Loucy (cell line): Measurements from ENCODE around the gene SH3RF2.

ENCODE experiments used
- H2AFZ ChIP-seq: fragments of 200-600 bp; sonication (generic); 2 replicates; pipeline ENCODE4 v1.6.0; 2016; ENCODE audit warnings: antibody characterized with exemption, mild to moderate bottlenecking, low read length, moderate library complexity
- H3F3A ChIP-seq: fragments of 200-600 bp; 2 replicates; pipeline ENCODE4 v1.6.0; 2016; ENCODE audit warnings: antibody characterized with exemption, low read depth, mild to moderate bottlenecking
- H3K27me3 ChIP-seq: fragments of 200-600 bp; sonication (generic); 2 replicates; pipeline ENCODE4 v1.6.1; 2014; ENCODE audit warnings: low read length, mild to moderate bottlenecking; ENCODE audit not compliant: insufficient read depth, poor library complexity, severe bottlenecking
- H3K36me3 ChIP-seq: fragments of 200-600 bp; sonication (generic); 2 replicates; pipeline ENCODE4 v1.6.1; 2016; ENCODE audit warnings: low read length; ENCODE audit not compliant: insufficient read depth
- H3K4me1 ChIP-seq: fragments of 200-600 bp; sonication (generic); 2 replicates; pipeline ENCODE4 v1.5.1; 2014; ENCODE audit warnings: low read length, mild to moderate bottlenecking; ENCODE audit not compliant: insufficient read depth, poor library complexity, severe bottlenecking
- H3K4me2 ChIP-seq: fragments of 200-600 bp; sonication (generic); 2 replicates; pipeline ENCODE4 v1.6.0; 2014; ENCODE audit warnings: antibody characterized with exemption, low read length, low read depth, mild to moderate bottlenecking; ENCODE audit not compliant: poor library complexity, severe bottlenecking
- H3K4me3 ChIP-seq: fragments of 200-600 bp; sonication (generic); 2 replicates; pipeline ENCODE4 v1.5.1; 2014; ENCODE audit warnings: low read length, mild to moderate bottlenecking, mixed read lengths; ENCODE audit not compliant: poor library complexity, severe bottlenecking
- H3K79me2 ChIP-seq: fragments of 200-600 bp; sonication (generic); 2 replicates; pipeline ENCODE4 v1.6.1; 2014; ENCODE audit warnings: low read length; ENCODE audit not compliant: insufficient read depth
- H3K9ac ChIP-seq: fragments of 200-600 bp; sonication (generic); 2 replicates; pipeline ENCODE4 v1.6.0; 2014; ENCODE audit warnings: mild to moderate bottlenecking, low read depth, low read length, moderate library complexity; ENCODE audit not compliant: poor library complexity, severe bottlenecking
- H3K9me2 ChIP-seq: fragments of 200-600 bp; sonication (generic); replicated peaks from 2 replicates; pipeline ENCODE4 v1.6.1; 2016; ENCODE audit warnings: low read depth, low read length, mixed read lengths
- H3K9me3 ChIP-seq: fragments of 200-600 bp; sonication (generic); 2 replicates; pipeline ENCODE4 v1.6.1; 2014; ENCODE audit warnings: mild to moderate bottlenecking, antibody characterized with exemption, low read length, low read depth; ENCODE audit not compliant: insufficient read depth
- H4K20me1 ChIP-seq: fragments of 200-600 bp; sonication (generic); 2 replicates; pipeline ENCODE4 v1.6.0; 2014; ENCODE audit warnings: antibody characterized with exemption, low read length, mild to moderate bottlenecking; ENCODE audit not compliant: insufficient read depth, poor library complexity, severe bottlenecking
- EZH2phosphoT487 ChIP-seq: fragments of 200-600 bp; IDR thresholded peaks from 2 replicates; pipeline ENCODE4 v1.6.1; 2018; ENCODE audit warnings: antibody characterized with exemption, mild to moderate bottlenecking, moderate library complexity, borderline replicate concordance
- TF ChIP-seq, protein P1 (sequence below): fragments of 200-600 bp; sonication (generic); conservative IDR thresholded peaks from 2 replicates; pipeline ENCODE4 v1.5.1; 2014; ENCODE audit warnings: mild to moderate bottlenecking, antibody characterized with exemption, low read length

Gene SH3RF2

DNA sequence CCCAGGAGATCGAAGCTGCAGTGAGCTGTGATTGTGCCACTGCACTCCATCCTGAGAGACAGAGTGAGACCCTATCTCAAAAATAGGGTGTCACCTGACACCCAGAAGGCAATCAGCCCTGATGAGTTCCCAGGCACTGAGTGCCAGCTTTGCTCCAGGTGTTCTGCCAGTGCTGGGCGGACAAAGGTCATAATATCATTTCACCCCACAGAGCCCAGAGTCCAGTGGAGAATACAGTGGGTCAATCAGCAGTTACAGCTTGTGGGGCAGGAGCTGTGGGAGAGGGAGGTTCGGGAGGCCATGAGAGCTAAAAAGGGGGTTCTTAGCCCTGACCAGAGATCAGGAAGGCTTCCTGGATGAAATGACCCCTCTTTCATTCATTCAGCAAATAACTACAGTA is 24.4 kb upstream of the SH3RF2 start:
- no peak for TF ChIP-seq EZH2phosphoT487
- TF ChIP-seq, protein P1, sequence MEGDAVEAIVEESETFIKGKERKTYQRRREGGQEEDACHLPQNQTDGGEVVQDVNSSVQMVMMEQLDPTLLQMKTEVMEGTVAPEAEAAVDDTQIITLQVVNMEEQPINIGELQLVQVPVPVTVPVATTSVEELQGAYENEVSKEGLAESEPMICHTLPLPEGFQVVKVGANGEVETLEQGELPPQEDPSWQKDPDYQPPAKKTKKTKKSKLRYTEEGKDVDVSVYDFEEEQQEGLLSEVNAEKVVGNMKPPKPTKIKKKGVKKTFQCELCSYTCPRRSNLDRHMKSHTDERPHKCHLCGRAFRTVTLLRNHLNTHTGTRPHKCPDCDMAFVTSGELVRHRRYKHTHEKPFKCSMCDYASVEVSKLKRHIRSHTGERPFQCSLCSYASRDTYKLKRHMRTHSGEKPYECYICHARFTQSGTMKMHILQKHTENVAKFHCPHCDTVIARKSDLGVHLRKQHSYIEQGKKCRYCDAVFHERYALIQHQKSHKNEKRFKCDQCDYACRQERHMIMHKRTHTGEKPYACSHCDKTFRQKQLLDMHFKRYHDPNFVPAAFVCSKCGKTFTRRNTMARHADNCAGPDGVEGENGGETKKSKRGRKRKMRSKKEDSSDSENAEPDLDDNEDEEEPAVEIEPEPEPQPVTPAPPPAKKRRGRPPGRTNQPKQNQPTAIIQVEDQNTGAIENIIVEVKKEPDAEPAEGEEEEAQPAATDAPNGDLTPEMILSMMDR, result no peak
- H3K27me3 ChIP-seq, result no peaks in the 10 kb centered on the region
- no peaks in the 10 kb centered on the region for H3K9me2 ChIP-seq
- H3K9me3 ChIP-seq, result no peaks in the 10 kb centered on the region
- no peaks in the 10 kb centered on the region for H3K79me2 ChIP-seq
- no peak overlapping the region for H3K9ac ChIP-seq
- H2AFZ ChIP-seq, result no peak overlapping the region
- H3F3A ChIP-seq, result no peaks in the 10 kb centered on the region
- no peaks in the 10 kb centered on the region for H3K36me3 ChIP-seq
- no peak overlapping the region for H3K4me2 ChIP-seq
- no peak overlapping the region for H3K4me3 ChIP-seq
- no peaks in the 10 kb centered on the region for H4K20me1 ChIP-seq
- H3K4me1 ChIP-seq, result no peaks in the 10 kb centered on the region

DNA sequence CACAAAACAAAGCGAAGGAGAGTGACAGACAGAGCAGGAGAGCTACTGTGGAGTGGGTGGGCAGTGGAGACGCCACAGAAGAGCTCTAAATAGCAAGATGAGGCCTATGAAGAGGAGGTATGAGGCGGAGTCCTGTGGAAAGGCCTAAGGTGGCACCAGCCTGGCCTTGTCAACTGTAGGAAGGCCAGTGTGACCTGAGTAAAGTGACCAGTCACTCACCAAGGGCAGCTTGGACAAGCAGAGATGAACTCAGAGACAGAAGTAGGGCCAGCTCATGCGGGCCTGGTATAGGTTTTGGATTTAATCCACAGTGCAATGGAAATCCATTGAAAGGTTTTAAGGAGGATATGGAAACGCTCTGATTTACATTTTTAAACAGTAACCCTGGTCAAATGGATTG is 23.8 kb upstream of the SH3RF2 start:
- no peaks in the 10 kb centered on the region for H3K9me3 ChIP-seq
- no peaks in the 10 kb centered on the region for H4K20me1 ChIP-seq
- no peaks in the 10 kb centered on the region for H3K9me2 ChIP-seq
- H3K4me1 ChIP-seq, result no peaks in the 10 kb centered on the region
- H3K4me2 ChIP-seq, result no peak overlapping the region
- H3K4me3 ChIP-seq, result no peak overlapping the region
- TF ChIP-seq, protein P1, result no peak
- TF ChIP-seq EZH2phosphoT487, result no peak
- H2AFZ ChIP-seq, result no peak overlapping the region
- H3F3A ChIP-seq, result no peaks in the 10 kb centered on the region
- no peak overlapping the region for H3K9ac ChIP-seq
- H3K79me2 ChIP-seq, result no peaks in the 10 kb centered on the region
- H3K36me3 ChIP-seq, result no peaks in the 10 kb centered on the region
- H3K27me3 ChIP-seq, result no peaks in the 10 kb centered on the region

DNA sequence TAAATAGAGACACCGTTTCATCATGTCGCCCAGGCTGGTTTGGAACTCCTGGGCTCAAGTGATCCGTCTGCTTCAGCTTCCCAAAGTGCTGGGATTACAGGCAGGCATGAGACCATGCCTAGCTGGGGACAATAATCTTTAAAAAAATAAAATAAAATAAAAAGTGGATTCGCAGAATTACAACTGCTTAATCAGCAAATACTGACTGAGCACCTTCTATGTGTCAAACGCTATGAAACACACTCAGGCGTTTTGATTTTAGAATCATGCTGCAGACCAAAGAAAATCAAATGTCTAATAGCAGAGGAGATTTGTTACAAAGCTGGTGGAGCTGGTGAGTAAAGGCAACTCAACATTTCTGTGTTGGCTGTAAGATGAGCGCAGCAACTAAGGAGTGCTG is 22.7 kb upstream of the SH3RF2 start:
- Histone ChIP-seq H2AFZ (no peak overlapping the region), H3K9me2 (no peaks in the 10 kb centered on the region), H3K4me1 (no peaks in the 10 kb centered on the region), H3K4me2 (no peak overlapping the region), H3K36me3 (no peaks in the 10 kb centered on the region), H3K4me3 (no peak overlapping the region), H3K9ac (no peak overlapping the region), H3K79me2 (no peaks in the 10 kb centered on the region), H3F3A (no peaks in the 10 kb centered on the region), H4K20me1 (no peaks in the 10 kb centered on the region), H3K9me3 (no peaks in the 10 kb centered on the region), H3K27me3 (no peaks in the 10 kb centered on the region)
- TF ChIP-seq, protein P1, result no peak
- no peak for TF ChIP-seq EZH2phosphoT487
